AG09319 (cell line): ENCODE results near the gene METTL26.

Experiments used
- DNase-seq: peaks from one replicate; pipeline ENCODE4 v3.0.0-alpha.2; 2010; ENCODE audit warnings: low read depth; ENCODE audit errors: extremely low read depth
- CTCF ChIP-seq: IDR thresholded peaks from 2 replicates; pipeline ENCODE4 v1.5.1; 2011; ENCODE audit warnings: low read depth, mild to moderate bottlenecking, inconsistent platforms, low read length, moderate library complexity

The METTL26 gene

GRCh38 chr16:676913-677312 lies 40.8 kb upstream of the METTL26 start:
- no peak for TF ChIP-seq CTCF
- DNase-seq = no peak

- DNase-seq = no peak
- no peak for TF ChIP-seq CTCF
These were observed 40.4 kb upstream of the METTL26 start for GRCh38 chr16:676565-676902.

- TF ChIP-seq CTCF = no peak
- DNase-seq = no peak
These were observed 39.9 kb upstream of the METTL26 start for GRCh38 chr16:675884-676564.

GRCh38 chr16:674968-675883 lies 39.1 kb upstream of the METTL26 start, which contains the start of gene RHBDL1:
Gene RHBDL1, plus strand, starts transcription at chr16:675671. Its CDS starts 120 bp downstream, at chr16:675791.
- TF ChIP-seq CTCF = no peak; the same call in 1 of the 2 replicates
- DNase-seq = no peak

- no peak for TF ChIP-seq CTCF
- DNase-seq = no peak
These were observed 38.2 kb upstream of the METTL26 start for GRCh38 chr16:674214-674881.

GRCh38 chr16:673399-673991 lies 37.4 kb upstream of the METTL26 start:
- no peak for DNase-seq
- TF ChIP-seq CTCF = no peak
